H1 (cell line): Measurements from ENCODE around the gene NHP2. TPM values are rescaled to one million over a fixed set of nuclear protein-coding genes. Genes with fewer than 3 reads are reported as not detected.

Experiments
- CTCF ChIA-PET: fragments of 300-600 bp; sonication (Branson Sonifier 250); formaldehyde crosslinking; loops from one replicate; lab custom pipeline; 2021; ENCODE audit not compliant: partially characterized antibody; lab: Charles Lee
- POLR2A ChIA-PET: fragments of 300-600 bp; sonication (Branson Sonifier 250); formaldehyde crosslinking; loops from one replicate; lab custom pipeline; 2021; ENCODE audit warnings: inconsistent platforms; ENCODE audit not compliant: partially characterized antibody; lab: Charles Lee
- DNase-seq, 2 experiments: peaks; one replicate each; pipeline versions ENCODE4 v3.0.0 to v3.0.0-alpha.2; 2010 to 2022; ENCODE audit warnings: low spot score in 2 of 2, low read depth in 1 of 2, mixed read lengths in 1 of 2
- FAIRE-seq: peaks from 2 replicates; lab custom pipeline; 2011; peaks lifted over from hg19 to GRCh38; lab: Jason Lieb, UNC
- H2AFZ ChIP-seq: 2 replicates; pipeline ENCODE4 v1.8.1; 2012; ENCODE audit warnings: low read length, inconsistent platforms
- H2AK5ac ChIP-seq: 2 replicates; pipeline ENCODE4 v1.6.1; 2013; ENCODE audit warnings: low read depth, low read length
- H2BK120ac ChIP-seq: replicated peaks from 2 replicates; pipeline ENCODE3; 2013; ENCODE audit warnings: low read depth, low read length, inconsistent platforms
- H2BK12ac ChIP-seq: 2 replicates; pipeline ENCODE4 v1.6.1; 2013; ENCODE audit warnings: low read depth, low read length
- H2BK15ac ChIP-seq: 2 replicates; pipeline ENCODE4 v1.6.1; 2013; ENCODE audit warnings: low read length
- H2BK20ac ChIP-seq: 2 replicates; pipeline ENCODE4 v1.6.1; 2013; ENCODE audit warnings: low read length
- H2BK5ac ChIP-seq: 2 replicates; pipeline ENCODE4 v1.6.1; 2013; ENCODE audit warnings: low read depth, low read length
- H3K14ac ChIP-seq: 2 replicates; pipeline ENCODE4 v1.6.1; 2013; ENCODE audit warnings: inconsistent platforms; ENCODE audit not compliant: insufficient read length
- H3K18ac ChIP-seq: 2 replicates; pipeline ENCODE4 v1.6.1; 2013; ENCODE audit warnings: low read length; ENCODE audit errors: extremely low read depth
- H3K23ac ChIP-seq: 2 replicates; pipeline ENCODE4 v1.6.1; 2013; ENCODE audit warnings: inconsistent platforms; ENCODE audit not compliant: insufficient read length
- H3K23me2 ChIP-seq: 2 replicates; pipeline ENCODE4 v1.6.1; 2013; ENCODE audit warnings: low read depth, low read length
- H3K27ac ChIP-seq: 2 replicates; pipeline ENCODE4 v1.6.1; 2011; ENCODE audit warnings: low read depth, low read length, inconsistent platforms
- H3K27me3 ChIP-seq, 4 experiments: replicated peaks in 1 of 4; 1 replicate in 1 of 4; 2 replicates in 3 of 4; pipeline versions ENCODE4 v1.6.1 to v1.8.1; 2011 to 2013; ENCODE audit warnings: low read length in 3 of 4, mild to moderate bottlenecking in 3 of 4, inconsistent platforms in 2 of 4, mixed read lengths in 2 of 4, moderate library complexity in 1 of 4; ENCODE audit not compliant: control insufficient read depth in 3 of 4, insufficient read depth in 3 of 4; ENCODE audit errors: extremely low read depth in 1 of 4
- H3K36me3 ChIP-seq, 4 experiments: 2 replicates each; pipeline versions ENCODE4 v1.6.1 to v1.8.1; 2011 to 2013; ENCODE audit warnings: mild to moderate bottlenecking in 4 of 4, low read length in 3 of 4, moderate library complexity in 2 of 4, control low read depth in 1 of 4, inconsistent platforms in 1 of 4; ENCODE audit not compliant: insufficient read depth in 4 of 4, control insufficient read depth in 2 of 4
- H3K4ac ChIP-seq: replicated peaks from 2 replicates; pipeline ENCODE3; 2013; ENCODE audit warnings: low read length, low read depth, mixed read lengths, inconsistent platforms; ENCODE audit not compliant: insufficient read length
- H3K4me1 ChIP-seq, 4 experiments: replicated peaks in 1 of 4; 1 replicate in 1 of 4; 2 replicates in 3 of 4; pipeline versions ENCODE4 v1.6.1 to v1.8.1; 2011 to 2013; ENCODE audit warnings: low read length in 3 of 4, inconsistent platforms in 2 of 4, mixed read lengths in 1 of 4; ENCODE audit not compliant: insufficient read depth in 4 of 4, control insufficient read depth in 3 of 4
- H3K4me2 ChIP-seq, 2 experiments: 2 replicates each; pipeline versions ENCODE4 v1.6.1 to v1.8.1; 2011 to 2013; ENCODE audit warnings: low read depth in 2 of 2, low read length in 2 of 2, control low read depth in 1 of 2, inconsistent platforms in 1 of 2, mild to moderate bottlenecking in 1 of 2; ENCODE audit not compliant: insufficient read depth in 1 of 2
- H3K4me3 ChIP-seq, 4 experiments: fragments of 200-600, 300-600 bp in 1 of 4; sonication (generic), shearing (Covaris generic), sonication (Bioruptor Twin) in 1 of 4; 2 replicates each; pipeline versions ENCODE4 v1.5.1 to v1.8.1; 2011 to 2016; ENCODE audit warnings: low read length in 4 of 4, low read depth in 3 of 4, control low read depth in 2 of 4, inconsistent platforms in 2 of 4, mild to moderate bottlenecking in 2 of 4, mixed read lengths in 1 of 4, moderate library complexity in 1 of 4; ENCODE audit not compliant: insufficient read depth in 2 of 4; ENCODE audit errors: extremely low read depth in 1 of 4
- H3K56ac ChIP-seq: replicated peaks from 2 replicates; pipeline ENCODE3; 2013; ENCODE audit warnings: low read depth, mild to moderate bottlenecking, mixed read lengths, low read length, inconsistent platforms; ENCODE audit not compliant: insufficient read length
- H3K79me1 ChIP-seq: 2 replicates; pipeline ENCODE4 v1.6.1; 2013; ENCODE audit warnings: low read depth, low read length, control low read depth
- H3K79me2 ChIP-seq, 2 experiments: 2 replicates each; pipeline versions ENCODE4 v1.6.1 to v1.8.1; 2012 to 2013; ENCODE audit warnings: low read length in 2 of 2, mild to moderate bottlenecking in 2 of 2, inconsistent platforms in 1 of 2; ENCODE audit not compliant: insufficient read depth in 2 of 2, control insufficient read depth in 1 of 2
- H3K9ac ChIP-seq, 4 experiments: replicated peaks in 1 of 4; 1 replicate in 1 of 4; 2 replicates in 3 of 4; pipeline versions ENCODE4 v1.6.1 to v1.8.1; 2011 to 2013; ENCODE audit warnings: low read depth in 3 of 4, low read length in 3 of 4, control low read depth in 2 of 4, mild to moderate bottlenecking in 2 of 4, moderate library complexity in 2 of 4, inconsistent platforms in 1 of 4; ENCODE audit errors: extremely low read depth in 1 of 4
- H3K9me3 ChIP-seq, 2 experiments: 2 replicates each; pipeline versions ENCODE4 v1.6.1 to v1.8.1; 2012 to 2013; ENCODE audit warnings: mild to moderate bottlenecking in 2 of 2, moderate library complexity in 2 of 2, control low read depth in 1 of 2, inconsistent platforms in 1 of 2, low read depth in 1 of 2, low read length in 1 of 2, mixed read lengths in 1 of 2; ENCODE audit not compliant: insufficient read depth in 2 of 2
- H4K20me1 ChIP-seq, 2 experiments: replicated peaks in 1 of 2; 2 replicates each; pipeline versions ENCODE3 to v1.8.1; 2011 to 2013; ENCODE audit warnings: inconsistent platforms in 2 of 2, low read length in 2 of 2, mild to moderate bottlenecking in 1 of 2; ENCODE audit not compliant: insufficient read depth in 2 of 2, control insufficient read depth in 1 of 2
- H4K5ac ChIP-seq: 2 replicates; pipeline ENCODE4 v1.6.1; 2013; ENCODE audit warnings: low read length, low read depth, mixed read lengths, inconsistent platforms; ENCODE audit not compliant: insufficient read length
- H4K8ac ChIP-seq: 2 replicates; pipeline ENCODE4 v1.8.0; 2013; ENCODE audit warnings: mild to moderate bottlenecking, moderate library complexity, low read length, inconsistent platforms; ENCODE audit not compliant: insufficient read depth; ENCODE audit errors: extremely low read depth
- H4K91ac ChIP-seq: replicated peaks from 2 replicates; pipeline ENCODE3; 2013; ENCODE audit warnings: low read length, mixed read lengths, inconsistent platforms; ENCODE audit not compliant: insufficient read length
- BCL11A ChIP-seq, 2 experiments: IDR thresholded peaks; one replicate each; pipeline ENCODE4 v1.6.1; 2011; ENCODE audit warnings: low read depth in 2 of 2, low read length in 2 of 2, mild to moderate bottlenecking in 2 of 2
- MAFK ChIP-seq: IDR thresholded peaks from 2 replicates; pipeline ENCODE4 v1.6.1; 2012; ENCODE audit warnings: low read depth, mild to moderate bottlenecking, improper control_type of control experiment, low read length
- ZNF274 ChIP-seq: IDR thresholded peaks from 2 replicates; pipeline ENCODE4 v1.7.0; 2012; ENCODE audit warnings: low read length, borderline replicate concordance; ENCODE audit errors: extremely low read depth
- WGBS, 2 experiments: shearing (Covaris generic) in 1 of 2; methylation state at CpG; one replicate each; pipeline versions ENCODE4 v1.1.6 to v1.1.7; 2013 to 2015; ENCODE audit warnings: low lambda C conversion rate in 2 of 2, mixed read lengths in 2 of 2, inconsistent platforms in 1 of 2, low coverage in 1 of 2, missing lambda C conversion rate in 1 of 2; ENCODE audit not compliant: insufficient replicate concordance in 2 of 2, insufficient coverage in 1 of 2, insufficient read length in 1 of 2; ENCODE audit errors: extremely low coverage in 1 of 2, missing lambda C conversion rate in 1 of 2; 5-methylcytosine and 5-hydroxymethylcytosine counted together
- polyA plus RNA-seq, 7 experiments: library from polyadenylated mRNA; depleted of rRNA in 3 of 7; stranded (reverse) in 5 of 7; unstranded in 2 of 7; fragments of >200 nt in 5 of 7; fragments of 200-250 nt in 2 of 7; gene quantifications; 1 replicate in 5 of 7; 2 replicates in 1 of 7; 4 replicates in 1 of 7; pipeline versions ENCODE4 v1.2.1 to v1.2.3, GENCODE V29; 2011 to 2013; ENCODE audit warnings: missing spikeins in 2 of 7, mixed read lengths in 2 of 7
- total RNA-seq: library from RNA; stranded (reverse); fragmentation: NEBNext Ultra II Directional; extraction: Animal tissue kit (Norgen Biotek cat#: 25700); gene quantifications from 2 replicates; pipeline ENCODE4 v1.2.1, GENCODE V29; 2021
- TF ChIP-seq, protein P1 (sequence below): IDR thresholded peaks from 2 replicates; pipeline ENCODE4 v1.6.1; 2012; ENCODE audit warnings: inconsistent platforms

Gene NHP2
- total and polyA plus RNA-seq, 2 of the 8 experiments (the other 6 are each of a cell fraction or from before 2014, with no cell fraction given) = 241 to 263 TPM

DNA sequence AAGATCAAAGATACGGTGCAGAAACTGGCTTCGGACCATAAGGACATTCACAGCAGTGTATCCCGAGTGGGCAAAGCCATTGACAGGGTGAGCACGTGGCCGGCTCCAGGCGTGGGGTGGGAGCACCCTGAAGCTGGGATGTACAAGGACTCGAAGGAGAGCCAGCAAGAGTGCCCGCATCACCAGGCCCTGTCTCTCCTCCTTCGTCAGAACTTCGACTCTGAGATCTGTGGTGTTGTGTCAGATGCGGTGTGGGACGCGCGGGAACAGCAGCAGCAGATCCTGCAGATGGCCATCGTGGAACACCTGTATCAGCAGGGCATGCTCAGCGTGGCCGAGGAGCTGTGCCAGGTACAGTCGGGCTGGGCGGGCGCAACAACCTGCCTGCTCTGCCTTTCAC lies 11.0 kb downstream of the NHP2 start:
- DNase-seq (no peak), FAIRE-seq (no peak)
- Histone ChIP-seq H2BK20ac (no peak overlapping the region), H3K36me3 (peaks cover 19 to 77% (median 52%) of the 10 kb centered on the region in 4 experiments), H3K27me3 (no peaks in the 10 kb centered on the region), H2AFZ (no peak overlapping the region), H3K56ac (no peak overlapping the region), H3K27ac (no peak overlapping the region), H2BK15ac (no peak overlapping the region), H3K23ac (no peak overlapping the region), H4K8ac (no peak overlapping the region), H3K9ac (no peak overlapping the region), H3K79me1 (no peaks in the 10 kb centered on the region), H4K20me1 (peaks cover 9 to 20% of the 10 kb centered on the region in 2 experiments), H4K5ac (no peak overlapping the region), H3K4me3 (no peak overlapping the region), H3K14ac (no peak overlapping the region), H2BK5ac (no peak overlapping the region), H3K23me2 (no peaks in the 10 kb centered on the region), H2BK120ac (no peak overlapping the region), H3K9me3 (no peaks in the 10 kb centered on the region), H2BK12ac (no peak overlapping the region), H4K91ac (no peak overlapping the region), H2AK5ac (no peak overlapping the region), H3K79me2 (no peaks in the 10 kb centered on the region), H3K4ac (no peak overlapping the region), H3K4me1 (peaks cover 0 to 2% (median 0%) of the 10 kb centered on the region in 4 experiments; a peak in 2 of 7 replicates), H3K4me2 (no peak overlapping the region), H3K18ac (no peak overlapping the region)
- no peak for TF ChIP-seq ZNF274
- TF ChIP-seq BCL11A (IDR thresholded peaks at IDR 0.05; ENCODE audit: low read depth in 2 of 2, low read length in 2 of 2) = no peak
- TF ChIP-seq MAFK = no peak
- TF ChIP-seq, protein P1, sequence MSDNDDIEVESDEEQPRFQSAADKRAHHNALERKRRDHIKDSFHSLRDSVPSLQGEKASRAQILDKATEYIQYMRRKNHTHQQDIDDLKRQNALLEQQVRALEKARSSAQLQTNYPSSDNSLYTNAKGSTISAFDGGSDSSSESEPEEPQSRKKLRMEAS = no peak
- ChIA-PET CTCF (interaction anchor here (0.9 to 24.6 kb wide), 10 partner anchors 7 to 65 kb away, joined by 3 to 515 read pairs (median 4); partner anchors contain the start of gene NHP2), POLR2A (interaction anchor here (1.0 to 40.7 kb wide), 10 partner anchors 8 to 68 kb away, joined by 3 to 1250 read pairs (median 11); partner anchors contain the start of genes N4BP3, NHP2 and RMND5B)
- WGBS, 2 experiments = 90% methylated on average over 18 of the region's 20 CpGs; no CpG with 5 or more reads in 1 of the 2 experiments
